Renal cortex interstitium (tissue), 11 donors: ENCODE measurements around the gene ALG14. TPM values are rescaled to one million over a fixed set of nuclear protein-coding genes. Genes with fewer than 3 reads are reported as not detected.
"Not testable (repeated sequence)": the region's sequence is repeated elsewhere in the genome, so short reads cannot be mapped to it uniquely, and the experiment has no call there.

ENCODE experiments used
- DNase-seq, 11 donors: peaks; one replicate each; pipeline ENCODE4 v3.0.0-alpha.2; 2013; ENCODE audit warnings: low read depth in 9 of 11, low spot score in 4 of 11; ENCODE audit errors: extremely low read depth in 1 of 11
- polyA plus RNA-seq, 3 donors: library from polyadenylated mRNA; unstranded; fragments of 120-200 nt; gene quantifications; one replicate each; pipeline ENCODE4 v1.2.1, GENCODE V29; 2013; ENCODE audit not compliant: insufficient read length in 3 of 3

ALG14 gene
- polyA plus RNA-seq, 3 donors = 13.5 to 14.1 (median 13.7) TPM

GRCh38 chr1:94951046-94951445 is 121.7 kb downstream of the ALG14 start:
- no peak for DNase-seq

GRCh38 chr1:94949681-94950661 is 122.8 kb downstream of the ALG14 start:
- DNase-seq = no peak

- DNase-seq = no peak
These were observed 125.3 kb downstream of the ALG14 start for GRCh38 chr1:94947437-94947836.

- no peak for DNase-seq
These were observed 125.9 kb downstream of the ALG14 start for GRCh38 chr1:94946886-94947285.

GRCh38 chr1:94942171-94943128 is 130.3 kb downstream of the ALG14 start:
- DNase-seq = no peak

GRCh38 chr1:94941480-94941879 is 131.3 kb downstream of the ALG14 start:
- not testable (repeated sequence) for DNase-seq

GRCh38 chr1:94940738-94941137 is 132.0 kb downstream of the ALG14 start:
- DNase-seq = no peak

- DNase-seq = no peak
These were observed 134.9 kb downstream of the ALG14 start for GRCh38 chr1:94937820-94938219.

- no peak for DNase-seq
These were observed 135.7 kb downstream of the ALG14 start for GRCh38 chr1:94936861-94937620.

- no peak for DNase-seq
These were observed 137.3 kb downstream of the ALG14 start for GRCh38 chr1:94935476-94935875.

GRCh38 chr1:94935034-94935433 is 137.7 kb downstream of the ALG14 start:
- DNase-seq = no peak

- no peak for DNase-seq
These were observed 138.2 kb downstream of the ALG14 start for GRCh38 chr1:94934551-94934950.

GRCh38 chr1:94931254-94931841 is 141.4 kb downstream of the ALG14 start:
- no peak for DNase-seq

- DNase-seq = no peak
These were observed 143.2 kb downstream of the ALG14 start for GRCh38 chr1:94929351-94930217.

- no peak for DNase-seq
These were observed 144.3 kb downstream of the ALG14 start for GRCh38 chr1:94928293-94928939.

GRCh38 chr1:94927405-94928175 is 145.2 kb downstream of the ALG14 start:
- DNase-seq = peak in 2 of 11 donors; percentile 40 to 45
